SHP77 (cell line): ENCODE data around the gene MEIKIN.

Source experiments
- DNase-seq, 2 experiments: peaks; one replicate each; lab custom pipeline; 2025; lab: John Stamatoyannopoulos, UW

Gene MEIKIN

DNA sequence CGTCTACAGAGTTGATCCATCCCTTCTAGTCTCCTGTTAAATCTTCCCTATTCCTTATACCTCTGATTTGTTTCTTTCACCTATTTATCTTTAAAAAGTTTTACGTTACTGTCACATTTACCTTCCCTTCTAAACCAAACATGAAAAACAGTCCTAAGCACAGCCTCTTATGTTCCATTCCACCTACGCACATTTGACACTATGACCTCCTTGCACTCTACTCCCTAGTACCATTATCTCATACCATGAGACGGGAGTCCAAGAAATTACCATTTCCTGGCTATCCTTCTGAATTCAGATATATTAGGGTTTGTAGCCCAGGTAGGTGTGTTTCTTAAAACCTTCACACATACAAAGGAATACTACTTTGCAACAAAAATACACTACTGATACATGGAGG lies 173.8 kb downstream of the MEIKIN start:
- DNase-seq, result no peak

DNA sequence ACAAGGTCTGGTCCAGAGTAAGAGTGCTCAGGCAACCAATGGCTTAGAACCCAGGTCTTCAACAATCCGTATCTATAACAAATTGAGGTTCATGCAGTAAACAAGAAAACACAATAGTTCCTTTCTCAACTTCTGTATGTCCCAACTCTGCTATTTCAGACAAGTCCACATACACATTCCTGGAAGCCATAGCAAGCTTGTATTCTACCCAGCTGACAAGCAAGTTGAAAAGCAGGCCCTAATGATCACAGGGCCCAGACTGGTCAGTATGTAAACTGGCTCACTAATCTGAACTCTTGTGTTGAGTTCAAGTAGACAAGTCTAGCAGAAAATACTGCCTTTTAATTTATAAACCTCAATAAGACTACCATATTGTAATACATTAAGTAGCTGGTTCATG lies 175.5 kb downstream of the MEIKIN start:
- DNase-seq, result no peak

DNA sequence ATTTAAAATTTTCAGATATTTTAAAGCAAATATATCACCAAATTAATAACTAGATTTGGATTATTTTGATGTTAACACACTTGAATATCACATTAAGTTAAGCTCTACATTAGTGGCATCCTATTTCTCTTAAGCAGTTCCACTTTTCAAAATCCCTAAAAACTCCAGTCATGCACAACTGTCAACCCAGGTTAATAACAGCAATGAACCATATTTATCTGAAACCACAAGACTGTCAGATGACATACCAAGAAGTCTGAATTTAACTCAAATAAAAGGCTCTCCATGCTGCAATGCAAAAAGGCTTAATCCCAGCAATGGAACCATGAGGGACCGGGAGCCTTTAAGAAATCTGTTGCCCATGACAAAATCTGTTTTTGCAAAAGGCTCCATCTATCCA lies 176.1 kb downstream of the MEIKIN start:
- no peak for DNase-seq

DNA sequence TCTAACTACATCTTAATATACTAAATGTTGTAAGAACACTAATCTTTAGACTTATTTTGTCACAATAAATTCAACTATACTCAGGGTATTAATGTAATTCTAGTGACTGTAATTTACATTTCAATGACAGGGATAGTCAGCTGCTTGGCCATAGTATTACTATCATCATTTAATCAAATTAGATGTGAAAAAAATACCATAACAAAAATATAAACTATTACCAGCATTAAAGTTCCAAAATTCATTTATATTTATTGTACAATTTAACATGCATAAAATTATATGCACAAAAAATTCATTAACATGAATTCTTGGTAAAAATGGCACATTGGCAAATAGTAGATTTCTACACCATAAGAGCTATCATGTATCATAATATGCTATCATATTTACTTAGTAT lies 177.6 kb downstream of the MEIKIN start:
- no peak for DNase-seq

DNA sequence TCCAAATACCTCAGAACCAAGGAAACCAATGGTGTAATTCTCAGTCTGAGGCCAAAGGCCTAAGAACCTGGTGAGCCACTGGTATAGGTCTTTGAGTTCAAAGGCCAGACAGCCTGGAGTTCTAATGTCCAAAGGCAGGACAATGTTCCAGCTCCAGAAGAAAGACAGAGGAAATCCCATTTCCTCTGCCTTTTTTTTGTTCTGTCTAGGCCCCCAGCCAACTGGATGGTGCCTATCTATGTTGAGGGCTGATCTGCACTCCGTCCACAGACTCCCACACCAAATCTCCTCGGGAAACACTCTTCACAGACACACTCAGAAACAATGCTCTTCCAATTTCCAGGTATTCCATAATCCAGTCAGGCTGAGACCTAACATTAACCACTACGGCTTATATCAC lies 178.8 kb downstream of the MEIKIN start:
- no peak for DNase-seq

DNA sequence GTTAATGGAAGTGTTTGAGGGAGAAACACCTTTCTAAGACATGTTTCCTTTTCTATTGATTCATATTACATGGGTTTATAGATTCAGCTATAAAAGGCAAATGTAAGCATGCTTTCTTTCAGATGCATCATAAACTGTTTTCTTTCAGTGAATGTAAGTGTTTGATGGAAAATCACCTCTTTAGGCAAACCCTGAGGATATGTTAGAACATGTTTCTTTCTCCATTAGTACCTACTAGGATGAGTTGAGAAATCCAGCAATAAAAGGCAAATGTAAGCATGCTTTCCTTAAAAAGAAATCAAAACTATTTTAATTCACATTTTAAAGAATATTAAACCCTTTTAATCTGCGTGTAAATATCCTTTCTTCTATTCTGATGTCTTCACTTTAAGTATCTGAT lies 180.2 kb downstream of the MEIKIN start:
- no peak for DNase-seq

DNA sequence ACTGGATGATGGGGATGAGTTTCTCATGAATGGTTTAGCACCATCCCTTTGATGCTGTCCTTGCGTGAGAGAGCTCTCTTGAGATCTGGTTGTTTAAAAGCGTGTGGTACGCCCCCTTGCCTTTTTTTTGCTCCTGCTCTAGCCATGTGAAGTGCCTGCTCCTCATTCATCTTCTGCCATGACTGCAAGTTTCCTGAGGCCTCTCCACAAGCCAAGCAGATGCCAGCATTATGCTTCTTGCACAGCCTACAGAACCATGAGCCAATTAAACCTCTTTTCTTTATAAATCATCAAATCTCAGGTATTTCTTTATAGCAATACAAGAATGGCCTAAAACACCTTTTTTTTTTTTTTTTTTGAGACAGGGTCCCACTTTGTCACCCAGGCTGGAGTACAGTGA lies 181.5 kb downstream of the MEIKIN start:
- DNase-seq, result no peak

DNA sequence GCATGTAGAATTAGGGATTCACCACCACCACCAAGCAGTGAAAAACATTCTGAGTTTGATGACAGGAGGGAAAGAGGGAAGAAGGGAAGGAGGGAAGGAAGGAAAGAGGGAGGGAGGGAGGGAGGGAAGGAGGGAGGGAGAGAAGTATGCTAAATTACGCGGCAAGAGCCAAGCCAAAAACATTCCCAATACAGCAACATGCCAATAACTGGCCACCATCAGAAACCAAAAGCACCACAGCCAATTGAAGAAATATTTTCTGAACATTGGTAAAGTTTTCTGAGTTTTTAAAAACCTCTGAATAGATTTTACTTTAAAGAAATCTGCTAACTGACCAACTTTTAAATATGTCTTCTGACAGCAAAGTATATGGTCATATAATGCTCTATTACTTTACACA lies 184.7 kb downstream of the MEIKIN start:
- DNase-seq, result no peak

DNA sequence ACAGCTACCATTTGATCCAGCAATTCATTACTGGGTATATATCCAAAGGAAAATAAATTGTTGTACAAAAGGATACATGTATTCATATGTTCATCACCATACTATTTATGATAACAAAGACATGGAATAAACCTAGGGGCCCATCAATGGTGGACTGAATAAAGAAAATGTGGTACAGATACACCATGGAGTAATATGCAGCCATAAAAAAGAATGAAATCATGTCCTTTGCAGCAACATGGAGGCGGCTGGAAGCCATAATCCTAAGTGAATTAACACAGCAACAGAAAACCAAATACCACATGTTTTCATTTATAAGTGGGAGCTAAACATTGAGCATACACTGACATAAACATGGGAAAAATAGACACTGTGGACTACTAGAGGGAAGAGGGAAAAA lies 185.8 kb downstream of the MEIKIN start:
- DNase-seq, result no peak

DNA sequence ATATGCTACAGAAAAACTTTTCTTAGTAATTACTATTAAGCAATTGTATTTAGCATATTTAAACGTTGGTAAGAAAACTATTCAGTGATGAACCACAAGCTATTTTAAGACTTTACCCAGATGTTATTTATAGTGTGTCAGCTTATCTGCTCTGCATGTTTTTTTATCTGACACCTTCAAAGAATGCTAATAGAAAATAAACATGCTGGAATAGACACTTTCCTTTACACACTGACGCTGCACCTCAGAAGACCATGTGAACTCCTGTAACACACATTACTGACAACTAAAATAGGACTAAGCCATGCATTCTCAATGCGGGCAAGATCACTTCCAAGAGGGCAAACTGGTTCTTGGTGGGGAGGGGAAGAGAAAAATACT lies 187.0 kb downstream of the MEIKIN start:
- no peak for DNase-seq

DNA sequence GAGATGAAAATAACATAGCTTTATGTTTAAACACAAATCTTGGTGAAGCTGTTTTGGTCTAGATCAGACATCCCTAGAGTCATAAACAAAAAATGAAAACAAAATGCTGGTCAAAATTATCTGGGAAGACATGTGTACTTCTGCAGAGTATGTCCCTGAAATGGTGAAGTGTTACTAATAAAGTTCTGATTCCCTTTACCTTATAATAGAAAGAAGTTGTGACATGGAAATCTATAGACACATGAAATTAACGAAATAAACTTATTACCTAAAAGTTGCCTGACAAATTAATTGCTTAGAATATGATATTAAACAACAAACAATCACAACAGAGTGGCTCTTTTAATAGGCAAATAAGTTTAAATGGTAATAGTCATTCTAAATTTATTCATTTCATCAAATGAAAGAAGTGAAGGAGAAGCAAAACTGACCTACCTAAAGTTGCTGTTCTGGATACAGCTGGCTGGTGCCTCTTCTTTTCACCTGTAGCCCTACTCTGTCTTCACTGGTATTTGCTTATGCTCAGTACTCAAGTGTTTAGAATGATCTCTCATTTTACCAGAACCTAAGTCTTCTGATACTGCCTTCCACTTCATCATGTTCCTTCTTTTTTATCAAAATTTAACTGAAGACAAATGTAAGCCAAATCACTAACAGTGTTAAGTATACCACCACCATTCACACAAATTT lies 187.5 kb downstream of the MEIKIN start:
- no peak for DNase-seq
